Urinary bladder (tissue), 4 donors: ENCODE data around the gene THTPA. TPM values are rescaled to one million over a fixed set of nuclear protein-coding genes. Genes with fewer than 3 reads are reported as not detected.
A peak's percentile ranks its signal among the peaks of the same experiment; 100 is the strongest.
"Not testable (repeated sequence)": the region's sequence is repeated elsewhere in the genome, so short reads cannot be mapped to it uniquely, and the experiment has no call there.

Source experiments
- DNase-seq: peaks from one replicate; pipeline ENCODE4 v3.0.0-alpha.2; 2015; ENCODE audit errors: extremely low spot score
- H3K27ac ChIP-seq: one replicate; pipeline ENCODE4 v1.5.1; 2013; ENCODE audit warnings: low read depth, mild to moderate bottlenecking, moderate library complexity
- H3K36me3 ChIP-seq: one replicate; pipeline ENCODE4 v1.6.1; 2013; ENCODE audit warnings: mild to moderate bottlenecking, moderate library complexity; ENCODE audit not compliant: insufficient read depth
- H3K4me1 ChIP-seq: one replicate; pipeline ENCODE4 v1.6.1; 2013; ENCODE audit warnings: mild to moderate bottlenecking, moderate library complexity; ENCODE audit not compliant: insufficient read depth
- H3K4me3 ChIP-seq: one replicate; pipeline ENCODE4 v1.5.1; 2013; ENCODE audit warnings: low read depth, low read length
- WGBS: extraction: QIAGEN DNeasy Blood & Tissue Kit; methylation state at CpG from one replicate; pipeline ENCODE4 v1.1.7; 2013; 5-methylcytosine and 5-hydroxymethylcytosine counted together
- polyA plus RNA-seq: library from polyadenylated mRNA; stranded (reverse); fragments of 200-250 nt; gene quantifications from one replicate; pipeline ENCODE4 v1.2.3, GENCODE V29; 2013
- total RNA-seq: library from RNA; depleted of rRNA; stranded (reverse); fragments of >200 nt; gene quantifications from one replicate; pipeline ENCODE4 v1.2.3, GENCODE V29; 2014
- donor health status: healthy with polysubstance abuse.
- donor health status: healthy.

Gene THTPA
- total and polyA plus RNA-seq, 2 donors = 7.1 to 25.3 TPM

GRCh38 chr14:23583761-23584526 is 27.9 kb downstream of the THTPA start:
- H3K4me3 ChIP-seq, H3K36me3 ChIP-seq, DNase-seq, H3K27ac ChIP-seq, H3K4me1 ChIP-seq: not testable (repeated sequence)
- 74% methylated on average over 25 of the region's 25 CpGs for WGBS

DNA sequence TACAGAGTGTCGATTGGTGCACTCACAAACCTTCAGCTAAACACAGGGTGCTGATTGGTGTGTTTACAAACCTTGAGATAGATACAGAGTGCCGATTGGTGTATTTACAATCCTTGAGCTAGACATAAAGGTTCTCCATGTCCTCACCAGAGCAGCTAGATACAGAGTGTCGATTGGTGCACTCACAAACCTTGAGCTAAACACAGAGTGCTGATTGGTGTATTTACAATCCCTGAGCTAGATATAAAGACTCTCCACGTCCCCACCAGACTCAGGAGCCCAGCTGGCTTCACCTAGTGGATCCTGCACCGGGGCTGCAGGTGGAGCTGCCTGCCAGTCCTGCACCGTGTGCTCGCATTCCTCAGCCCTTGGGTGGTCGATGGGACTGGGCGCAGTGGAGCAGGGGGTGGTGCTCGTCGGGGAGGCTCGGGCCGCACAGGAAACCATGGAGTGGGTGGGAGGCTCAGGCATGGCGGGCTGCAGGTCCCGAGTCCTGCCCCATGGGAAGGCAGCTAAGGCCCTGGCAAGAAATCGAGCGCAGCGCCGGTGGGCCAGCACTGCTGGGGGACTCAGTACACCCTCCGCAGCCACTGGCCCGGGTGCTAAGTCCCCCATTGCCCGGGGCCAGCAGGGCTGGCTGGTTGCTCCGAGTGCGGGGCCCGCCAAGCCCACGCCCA is 28.6 kb downstream of the THTPA start:
- DNase-seq, H3K36me3 ChIP-seq, H3K4me1 ChIP-seq, H3K27ac ChIP-seq, H3K4me3 ChIP-seq: not testable (repeated sequence)
- WGBS = 91% methylated on average over 25 of the region's 26 CpGs

GRCh38 chr14:23588884-23589598 is 33.0 kb downstream of the THTPA start:
- Histone ChIP-seq H3K36me3 (no peaks in the 10 kb centered on the region), H3K4me3 (no peak overlapping the region), H3K4me1 (no peaks in the 10 kb centered on the region), H3K27ac (no peak overlapping the region)
- DNase-seq = peak; percentile 88
- WGBS = 15% methylated on average over 5 of the region's 5 CpGs

DNA sequence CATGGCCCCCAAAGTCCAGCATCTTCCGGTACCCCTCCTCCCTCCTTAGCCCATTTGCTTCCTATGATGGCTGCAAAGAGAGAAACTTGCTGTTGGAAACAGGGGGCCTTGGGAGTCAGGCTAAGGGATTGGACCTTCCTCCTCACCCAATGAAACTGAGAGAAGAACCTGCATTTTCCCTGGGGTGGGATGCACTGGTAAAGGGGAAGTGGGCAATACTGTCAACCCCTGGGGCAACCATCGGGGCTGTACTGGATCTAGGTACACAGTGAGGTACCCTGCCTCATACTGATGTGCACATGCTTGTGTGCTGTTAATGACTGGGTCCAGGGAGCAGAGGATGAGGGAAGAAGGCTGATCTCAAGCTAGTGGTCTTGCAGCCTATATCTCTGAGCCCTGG is 33.5 kb downstream of the THTPA start:
- Histone ChIP-seq H3K36me3 (no peaks in the 10 kb centered on the region), H3K27ac (no peak overlapping the region), H3K4me1 (no peaks in the 10 kb centered on the region), H3K4me3 (no peak overlapping the region)
- DNase-seq = no peak
- WGBS = 89% methylated on average over 2 of the region's 2 CpGs

DNA sequence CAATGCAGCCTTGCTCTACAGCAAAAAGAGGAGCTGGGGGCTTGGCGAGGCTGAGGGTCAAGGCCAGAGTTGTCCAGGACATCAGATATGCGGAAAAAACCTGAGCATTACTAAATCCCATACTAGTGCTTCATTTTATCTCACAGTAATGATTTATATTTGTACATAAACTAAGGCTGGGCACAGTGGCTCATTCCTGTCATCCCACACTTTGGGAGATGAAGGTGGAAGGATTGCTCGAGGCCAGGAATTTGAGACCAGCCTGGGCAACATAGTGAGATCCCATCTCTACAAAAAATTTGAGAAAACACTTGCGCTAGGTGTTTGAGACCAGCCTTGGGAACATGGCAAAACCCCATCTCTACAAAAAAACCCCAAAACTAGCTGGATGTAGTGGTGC is 34.1 kb downstream of the THTPA start:
- no peak for DNase-seq
- Histone ChIP-seq H3K4me3 (no peak overlapping the region), H3K4me1 (no peaks in the 10 kb centered on the region), H3K36me3 (no peaks in the 10 kb centered on the region), H3K27ac (no peak overlapping the region)
- WGBS = 86% methylated on average over 4 of the region's 4 CpGs

DNA sequence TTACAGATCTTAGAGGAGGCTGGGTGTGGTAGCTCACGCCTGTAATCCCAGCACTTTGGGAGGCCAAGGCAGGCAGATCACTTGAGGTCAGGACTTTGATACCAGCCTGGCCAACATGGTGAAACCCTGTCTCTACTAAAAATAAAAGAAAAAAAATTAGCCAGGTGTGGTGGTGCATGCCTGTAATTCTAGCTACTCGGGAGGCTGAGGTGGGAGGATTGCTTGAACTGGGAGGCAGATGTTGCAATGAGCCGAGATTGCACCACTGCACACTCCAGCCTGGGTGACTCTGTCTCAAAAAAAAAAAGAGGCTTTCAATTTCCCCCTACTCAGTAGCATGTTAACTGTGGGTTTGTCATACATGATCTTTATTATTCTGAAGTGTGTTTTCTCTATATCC is 38.1 kb downstream of the THTPA start:
- H3K4me1 ChIP-seq, H3K27ac ChIP-seq, H3K4me3 ChIP-seq, DNase-seq, H3K36me3 ChIP-seq: not testable (repeated sequence)
- WGBS = 90% methylated on average over 3 of the region's 3 CpGs

GRCh38 chr14:23600322-23600707 is 44.2 kb downstream of the THTPA start:
- Histone ChIP-seq H3K36me3 (no peaks in the 10 kb centered on the region), H3K4me3 (no peak overlapping the region), H3K4me1 (no peaks in the 10 kb centered on the region), H3K27ac (no peak overlapping the region)
- no peak for DNase-seq
- WGBS = 89% methylated on average over 2 of the region's 2 CpGs

DNA sequence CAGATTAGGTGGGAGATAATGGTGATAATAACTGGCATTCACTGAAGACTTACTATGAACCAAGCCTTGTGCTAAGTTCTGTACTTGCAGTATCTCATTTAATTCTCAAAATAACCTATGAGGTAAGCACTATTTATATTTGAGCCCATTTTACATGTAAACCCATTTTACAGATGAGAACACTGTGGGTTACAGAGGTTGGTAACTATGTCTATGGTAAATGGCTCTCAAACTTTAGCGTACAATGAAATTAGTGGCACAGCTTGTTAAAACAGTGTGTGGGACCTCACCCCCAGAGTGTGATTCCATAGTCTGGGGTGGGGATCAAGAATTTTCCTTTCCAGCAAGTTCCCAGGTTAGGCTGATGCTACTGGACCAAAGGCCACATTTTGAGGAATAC is 44.7 kb downstream of the THTPA start:
- 95% methylated on average over 1 of the region's 1 CpG for WGBS
- DNase-seq = no peak
- Histone ChIP-seq H3K27ac (no peak overlapping the region), H3K4me3 (no peak overlapping the region), H3K36me3 (no peaks in the 10 kb centered on the region), H3K4me1 (no peaks in the 10 kb centered on the region)

GRCh38 chr14:23601424-23601823 is 45.4 kb downstream of the THTPA start:
- Histone ChIP-seq H3K36me3 (no peaks in the 10 kb centered on the region), H3K4me1 (no peaks in the 10 kb centered on the region), H3K27ac (no peak overlapping the region), H3K4me3 (no peak overlapping the region)
- no peak for DNase-seq

GRCh38 chr14:23601845-23602180 is 45.7 kb downstream of the THTPA start:
- DNase-seq = no peak
- Histone ChIP-seq H3K27ac (no peak overlapping the region), H3K36me3 (no peaks in the 10 kb centered on the region), H3K4me1 (no peaks in the 10 kb centered on the region), H3K4me3 (no peak overlapping the region)
- WGBS = 62% methylated on average over 1 of the region's 1 CpG

- DNase-seq = no peak
- 84% methylated on average over 12 of the region's 12 CpGs for WGBS
- no peak overlapping the region for H3K4me3 ChIP-seq
Observed at GRCh38 chr14:23602181-23603095, 46.4 kb downstream of the THTPA start.

GRCh38 chr14:23603103-23603502 is 47.0 kb downstream of the THTPA start:
- H3K36me3 ChIP-seq = no peaks in the 10 kb centered on the region
- DNase-seq = no peak
- no peak overlapping the region for H3K27ac ChIP-seq
- H3K4me3 ChIP-seq = no peak overlapping the region
- 83% methylated on average over 2 of the region's 2 CpGs for WGBS
- H3K4me1 ChIP-seq = no peaks in the 10 kb centered on the region

More at GRCh38 chr14:23602181-23603095, 46.4 kb downstream of the THTPA start:
- Histone ChIP-seq H3K36me3 (no peaks in the 10 kb centered on the region), H3K4me1 (no peaks in the 10 kb centered on the region), H3K27ac (no peak overlapping the region)

- DNase-seq = no peak
- WGBS = 84% methylated on average over 2 of the region's 2 CpGs
- Histone ChIP-seq H3K36me3 (no peaks in the 10 kb centered on the region), H3K4me1 (no peaks in the 10 kb centered on the region), H3K27ac (no peak overlapping the region), H3K4me3 (no peak overlapping the region)
Observed at GRCh38 chr14:23604148-23604547, 48.1 kb downstream of the THTPA start.
